Trophoblast cell (in vitro differentiated cells and primary cell): Measurements from ENCODE around the gene ST8SIA3.

ENCODE experiments used
- DNase-seq, 2 donors: peaks; one replicate each; pipeline ENCODE4 v3.0.0-alpha.2; 2016
- H2AFZ ChIP-seq: 2 replicates; pipeline ENCODE4 v1.6.1; 2013; ENCODE audit warnings: low read length, moderate library complexity, mild to moderate bottlenecking; ENCODE audit not compliant: insufficient read depth, poor library complexity
- H2AK5ac ChIP-seq: 2 replicates; pipeline ENCODE4 v1.6.1; 2013; ENCODE audit warnings: mild to moderate bottlenecking, low read length
- H2BK120ac ChIP-seq: 2 replicates; pipeline ENCODE4 v1.6.1; 2013; ENCODE audit warnings: low read length, mild to moderate bottlenecking, moderate library complexity; ENCODE audit not compliant: insufficient read depth, poor library complexity
- H2BK12ac ChIP-seq: 2 replicates; pipeline ENCODE4 v1.6.1; 2013; ENCODE audit warnings: mild to moderate bottlenecking, low read length, moderate library complexity
- H2BK5ac ChIP-seq: 2 replicates; pipeline ENCODE4 v1.6.1; 2013; ENCODE audit warnings: low read length, low read depth, moderate library complexity, mild to moderate bottlenecking; ENCODE audit not compliant: poor library complexity
- H3K14ac ChIP-seq: 2 replicates; pipeline ENCODE4 v1.6.1; 2013; ENCODE audit warnings: mild to moderate bottlenecking, low read length
- H3K18ac ChIP-seq: 2 replicates; pipeline ENCODE4 v1.6.1; 2013; ENCODE audit warnings: mild to moderate bottlenecking, low read length
- H3K23ac ChIP-seq: 2 replicates; pipeline ENCODE4 v1.6.1; 2013; ENCODE audit warnings: low read length
- H3K27ac ChIP-seq: 2 replicates; pipeline ENCODE4 v1.5.1; 2013; ENCODE audit warnings: low read depth, mild to moderate bottlenecking, inconsistent platforms, low read length, moderate library complexity
- H3K27me3 ChIP-seq: 2 replicates; pipeline ENCODE4 v1.6.1; 2013; ENCODE audit warnings: inconsistent platforms, mild to moderate bottlenecking, low read length, moderate library complexity; ENCODE audit not compliant: insufficient read depth
- H3K36me3 ChIP-seq, 2 experiments: 1 replicate in 1 of 2; 2 replicates in 1 of 2; pipeline ENCODE4 v1.6.1; 2013; ENCODE audit warnings: low read length in 2 of 2, mild to moderate bottlenecking in 2 of 2, moderate library complexity in 1 of 2; ENCODE audit not compliant: insufficient read depth in 2 of 2, control insufficient read depth in 1 of 2
- H3K4ac ChIP-seq: 2 replicates; pipeline ENCODE4 v1.6.1; 2013; ENCODE audit warnings: low read depth, mild to moderate bottlenecking, low read length, moderate library complexity
- H3K4me1 ChIP-seq, 2 experiments: 1 replicate in 1 of 2; 2 replicates in 1 of 2; pipeline ENCODE4 v1.6.1; 2013; ENCODE audit warnings: low read length in 2 of 2, mild to moderate bottlenecking in 2 of 2, moderate library complexity in 1 of 2; ENCODE audit not compliant: insufficient read depth in 2 of 2, control insufficient read depth in 1 of 2
- H3K4me2 ChIP-seq: 2 replicates; pipeline ENCODE4 v1.6.1; 2013; ENCODE audit warnings: inconsistent platforms, mild to moderate bottlenecking, low read length, moderate library complexity
- H3K4me3 ChIP-seq: 2 replicates; pipeline ENCODE4 v1.5.1; 2013; ENCODE audit warnings: mild to moderate bottlenecking, low read depth, low read length, inconsistent platforms
- H3K79me1 ChIP-seq: one replicate; pipeline ENCODE4 v1.6.1; 2013; ENCODE audit warnings: low read length
- H3K79me2 ChIP-seq: 2 replicates; pipeline ENCODE4 v1.6.1; 2013; ENCODE audit warnings: low read length, mild to moderate bottlenecking; ENCODE audit not compliant: control insufficient read depth, insufficient read depth, poor library complexity
- H3K9ac ChIP-seq: 2 replicates; pipeline ENCODE4 v1.6.1; 2013; ENCODE audit warnings: mild to moderate bottlenecking, low read length
- H3K9me3 ChIP-seq: 2 replicates; pipeline ENCODE4 v1.6.1; 2013; ENCODE audit warnings: low read depth, mild to moderate bottlenecking, control low read depth, inconsistent platforms, low read length; ENCODE audit not compliant: insufficient read depth
- H4K12ac ChIP-seq: 2 replicates; pipeline ENCODE4 v1.6.1; 2013; ENCODE audit warnings: low read depth, mild to moderate bottlenecking, low read length, moderate library complexity
- H4K8ac ChIP-seq: 2 replicates; pipeline ENCODE4 v1.6.1; 2013; ENCODE audit warnings: low read depth, mild to moderate bottlenecking, low read length, moderate library complexity
- H4K91ac ChIP-seq: one replicate; pipeline ENCODE4 v1.6.1; 2013; ENCODE audit warnings: low read depth, mild to moderate bottlenecking, low read length, moderate library complexity
- WGBS: extraction: QIAGEN DNeasy Blood & Tissue Kit; methylation state at CpG from one replicate; pipeline ENCODE4 v1.1.7; 2013; ENCODE audit warnings: missing lambda C conversion rate; ENCODE audit not compliant: insufficient read length, insufficient coverage; ENCODE audit errors: extremely low coverage; 5-methylcytosine and 5-hydroxymethylcytosine counted together

ST8SIA3 gene

DNA sequence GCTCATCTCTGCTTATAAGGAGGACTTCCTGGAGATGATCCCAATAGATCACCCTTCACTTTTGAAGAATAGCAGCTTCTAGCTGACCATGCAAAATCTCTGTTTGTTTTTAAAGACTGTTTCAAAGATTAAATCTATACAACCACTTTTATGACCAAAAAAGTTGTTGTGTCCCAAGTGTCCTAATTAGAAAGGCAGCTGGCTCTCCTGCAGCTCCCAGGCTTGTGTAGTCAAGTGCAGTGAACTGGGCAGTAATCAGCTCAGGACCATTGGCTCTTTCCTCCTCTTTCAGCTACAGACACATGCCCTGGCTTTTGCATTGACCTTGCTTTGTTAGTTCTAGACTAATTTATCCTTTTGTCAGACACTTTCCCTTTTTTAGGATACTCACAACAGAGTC lies 10.4 kb downstream of the ST8SIA3 start:
- Histone ChIP-seq H3K4me1 (no peaks in the 10 kb centered on the region), H2AFZ (no peak overlapping the region), H3K9ac (no peak overlapping the region), H3K23ac (no peak overlapping the region), H2BK12ac (no peak overlapping the region), H3K79me2 (no peaks in the 10 kb centered on the region), H3K4me3 (no peak overlapping the region), H3K4ac (no peak overlapping the region), H4K12ac (no peak overlapping the region), H3K27ac (no peak overlapping the region), H3K79me1 (no peaks in the 10 kb centered on the region), H2BK5ac (no peak overlapping the region), H4K91ac (no peak overlapping the region), H3K27me3 (no peaks in the 10 kb centered on the region), H3K9me3 (no peaks in the 10 kb centered on the region), H3K4me2 (no peak overlapping the region), H2BK120ac (no peak overlapping the region), H3K18ac (no peak overlapping the region), H4K8ac (no peak overlapping the region), H2AK5ac (no peak overlapping the region), H3K36me3 (no peaks in the 10 kb centered on the region), H3K14ac (no peak overlapping the region)
- DNase-seq, result no peak

DNA sequence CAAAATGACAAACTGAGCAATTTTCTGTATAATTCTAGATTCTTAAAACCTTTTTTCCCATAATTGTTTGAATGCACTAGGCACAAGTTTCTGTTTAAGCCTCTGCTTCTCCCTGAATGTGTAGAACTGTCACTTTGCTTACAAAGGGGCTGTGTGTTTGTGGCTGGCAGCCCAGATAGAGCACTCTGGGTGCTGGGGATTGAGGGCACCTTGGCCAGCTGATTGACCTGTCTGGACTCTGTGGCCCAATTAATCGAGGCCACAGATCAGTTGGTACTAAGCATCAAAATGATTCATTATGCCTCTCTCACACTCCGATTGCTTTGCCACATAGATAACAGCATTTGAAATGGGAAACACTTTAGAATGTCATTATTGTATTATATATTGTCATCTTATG lies 12.1 kb downstream of the ST8SIA3 start:
- H4K12ac ChIP-seq, result no peak overlapping the region
- H4K91ac ChIP-seq, result no peak overlapping the region
- H3K4me2 ChIP-seq, result no peak overlapping the region
- no peak overlapping the region for H3K27ac ChIP-seq
- no peak overlapping the region for H3K4ac ChIP-seq
- no peak overlapping the region for H3K14ac ChIP-seq
- no peaks in the 10 kb centered on the region for H3K79me1 ChIP-seq
- no peak for DNase-seq
- H3K4me1 ChIP-seq, result no peaks in the 10 kb centered on the region
- no peak overlapping the region for H3K18ac ChIP-seq
- no peaks in the 10 kb centered on the region for H3K79me2 ChIP-seq
- H2BK5ac ChIP-seq, result no peak overlapping the region
- no peak overlapping the region for H3K4me3 ChIP-seq
- no peak overlapping the region for H2BK120ac ChIP-seq
- H3K23ac ChIP-seq, result no peak overlapping the region
- no peak overlapping the region for H2BK12ac ChIP-seq
- no peaks in the 10 kb centered on the region for H3K27me3 ChIP-seq
- WGBS, result no CpG with 5 or more reads among the region's 2 CpGs
- H3K9me3 ChIP-seq, result no peaks in the 10 kb centered on the region
- no peak overlapping the region for H2AK5ac ChIP-seq
- no peak overlapping the region for H4K8ac ChIP-seq
- H2AFZ ChIP-seq, result no peak overlapping the region
- no peaks in the 10 kb centered on the region for H3K36me3 ChIP-seq
- H3K9ac ChIP-seq, result no peak overlapping the region

- no peaks in the 10 kb centered on the region for H3K4me1 ChIP-seq
- WGBS, result no CpG with 5 or more reads among the region's 2 CpGs
- H2BK120ac ChIP-seq, result no peak overlapping the region
- H2BK12ac ChIP-seq, result no peak overlapping the region
- DNase-seq, result no peak
- H3K23ac ChIP-seq, result no peak overlapping the region
- H3K4ac ChIP-seq, result no peak overlapping the region
- no peak overlapping the region for H3K14ac ChIP-seq
- no peaks in the 10 kb centered on the region for H3K36me3 ChIP-seq
- H3K18ac ChIP-seq, result no peak overlapping the region
- no peak overlapping the region for H2BK5ac ChIP-seq
- no peaks in the 10 kb centered on the region for H3K9me3 ChIP-seq
- H3K79me2 ChIP-seq, result no peaks in the 10 kb centered on the region
- no peak overlapping the region for H2AK5ac ChIP-seq
- H3K9ac ChIP-seq, result no peak overlapping the region
- no peaks in the 10 kb centered on the region for H3K79me1 ChIP-seq
- no peak overlapping the region for H3K4me3 ChIP-seq
- no peak overlapping the region for H4K12ac ChIP-seq
- no peaks in the 10 kb centered on the region for H3K27me3 ChIP-seq
- no peak overlapping the region for H3K4me2 ChIP-seq
- H3K27ac ChIP-seq, result no peak overlapping the region
- H4K8ac ChIP-seq, result no peak overlapping the region
- no peak overlapping the region for H2AFZ ChIP-seq
- H4K91ac ChIP-seq, result no peak overlapping the region
These were observed 14.2 kb downstream of the ST8SIA3 start for GRCh38 chr18:57366528-57367081.

- WGBS, result no CpG with 5 or more reads among the region's 9 CpGs
- no peak overlapping the region for H2BK5ac ChIP-seq
- H3K9me3 ChIP-seq, result no peaks in the 10 kb centered on the region
- no peak overlapping the region for H3K4me3 ChIP-seq
- H4K8ac ChIP-seq, result no peak overlapping the region
- no peak for DNase-seq
- H3K14ac ChIP-seq, result no peak overlapping the region
- H3K27me3 ChIP-seq, result no peaks in the 10 kb centered on the region
- no peak overlapping the region for H2AK5ac ChIP-seq
- H3K4me1 ChIP-seq, result no peaks in the 10 kb centered on the region
- H4K91ac ChIP-seq, result no peak overlapping the region
- no peak overlapping the region for H2AFZ ChIP-seq
- no peak overlapping the region for H3K18ac ChIP-seq
- H3K36me3 ChIP-seq, result no peaks in the 10 kb centered on the region
- H2BK120ac ChIP-seq, result no peak overlapping the region
- H3K9ac ChIP-seq, result no peak overlapping the region
- no peaks in the 10 kb centered on the region for H3K79me1 ChIP-seq
- no peak overlapping the region for H3K23ac ChIP-seq
- H3K27ac ChIP-seq, result no peak overlapping the region
- no peak overlapping the region for H4K12ac ChIP-seq
- H3K79me2 ChIP-seq, result no peaks in the 10 kb centered on the region
- H3K4me2 ChIP-seq, result no peak overlapping the region
- no peak overlapping the region for H3K4ac ChIP-seq
- H2BK12ac ChIP-seq, result no peak overlapping the region
These were observed 20.1 kb downstream of the ST8SIA3 start for GRCh38 chr18:57372444-57372843.
